ENCODE measurements around the gene CSMD2.
A peak's percentile ranks its signal among the peaks of the same experiment; 100 is the strongest.

Gene CSMD2

DNA sequence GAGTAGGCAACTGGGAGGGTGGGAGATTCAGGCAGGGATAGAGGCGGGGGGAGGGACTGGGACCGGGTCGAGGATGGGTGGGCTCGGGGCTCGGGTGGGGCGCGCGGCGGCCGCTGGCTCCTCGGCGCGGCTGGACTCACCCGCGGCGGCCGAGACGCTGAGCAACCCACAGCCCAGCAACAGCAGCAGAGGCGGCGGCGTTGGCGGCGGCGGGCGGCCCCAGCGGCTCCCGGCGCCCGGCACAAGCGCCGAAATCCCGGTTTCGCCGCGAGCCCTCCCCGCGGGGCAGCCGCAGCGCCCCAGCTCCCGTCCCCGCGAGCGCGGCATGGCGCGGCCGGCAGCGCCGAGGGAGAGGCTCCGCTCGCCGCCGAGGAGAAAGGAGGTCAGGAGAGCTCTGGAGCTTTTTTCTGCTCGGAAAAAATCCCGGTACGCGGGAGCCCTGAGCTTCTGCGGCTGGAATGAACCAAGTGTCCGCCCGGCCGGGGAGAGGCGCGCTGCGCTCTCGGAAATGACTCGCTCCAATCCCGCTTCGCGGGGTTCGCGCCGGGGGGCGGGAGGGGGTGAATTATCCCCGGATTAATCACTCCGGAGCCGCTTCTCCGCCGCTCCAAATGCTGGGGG is at the start of gene CSMD2:
Gene CSMD2, minus strand, starts transcription at position 460 of the 621 bp plus-strand sequence. Its CDS starts 133 bp downstream, at position 327.
- DNase-seq (ENCODE audit: extremely low spot score), result peak; percentile 37
- CTCF ChIA-PET, result no interaction called here
- POLR2A ChIA-PET, result no interaction called here
- TF ChIP-seq FOXK2 (IDR thresholded peaks at IDR 0.05) (no peak), FOXA1 (IDR thresholded peaks at IDR 0.05) (no peak), NFRKB (IDR thresholded peaks at IDR 0.05) (no peak), HDGF (IDR thresholded peaks at IDR 0.05; ENCODE audit: borderline replicate concordance) (no peak), ELF4 (IDR thresholded peaks at IDR 0.05) (no peak)

DNA sequence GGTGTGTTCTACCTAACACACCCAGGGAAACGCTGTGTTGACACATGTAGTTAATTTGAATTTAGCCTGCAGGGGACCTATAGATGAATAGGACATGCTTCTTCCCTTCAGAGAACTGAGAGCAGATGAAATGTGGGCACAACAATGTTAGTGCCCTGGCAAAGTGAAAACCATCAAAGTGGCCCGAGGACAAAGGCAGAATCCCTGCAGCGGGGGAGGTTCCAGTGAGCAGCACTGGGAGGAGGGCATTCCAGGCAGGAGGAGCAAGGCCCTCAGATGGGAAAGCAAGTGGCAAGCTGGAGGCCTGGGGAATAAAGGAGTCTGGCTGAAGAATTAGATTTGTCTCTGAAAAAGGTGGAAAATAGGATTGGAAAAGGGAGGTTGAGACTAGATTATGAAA is 48.9 kb upstream of the CSMD2 start:
- POLR2A ChIA-PET, result no interaction called here
- TF ChIP-seq FOXK2 (IDR thresholded peaks at IDR 0.05), result no peak
- no peak for TF ChIP-seq NFRKB (IDR thresholded peaks at IDR 0.05)
- no peak for TF ChIP-seq HDGF (IDR thresholded peaks at IDR 0.05; ENCODE audit: borderline replicate concordance)
- TF ChIP-seq L3MBTL2 (conservative IDR thresholded peaks at IDR 0.05), result no peak
- TF ChIP-seq ELF4 (IDR thresholded peaks at IDR 0.05), result no peak
- no peak for TF ChIP-seq ZNF384 (IDR thresholded peaks at IDR 0.05)
- no peak for TF ChIP-seq SUZ12 (IDR thresholded peaks at IDR 0.05)
- no peak for TF ChIP-seq LEF1 (IDR thresholded peaks at IDR 0.05; ENCODE audit: borderline replicate concordance)
- no peak for TF ChIP-seq TARDBP (IDR thresholded peaks at IDR 0.05)
- TF ChIP-seq ARNT (IDR thresholded peaks at IDR 0.05), result no peak
- no peak for TF ChIP-seq FOXM1 (IDR thresholded peaks at IDR 0.05; ENCODE audit: borderline replicate concordance)
- CTCF ChIA-PET, result no interaction called here
- DNase-seq (ENCODE audit: extremely low spot score), result no peak

DNA sequence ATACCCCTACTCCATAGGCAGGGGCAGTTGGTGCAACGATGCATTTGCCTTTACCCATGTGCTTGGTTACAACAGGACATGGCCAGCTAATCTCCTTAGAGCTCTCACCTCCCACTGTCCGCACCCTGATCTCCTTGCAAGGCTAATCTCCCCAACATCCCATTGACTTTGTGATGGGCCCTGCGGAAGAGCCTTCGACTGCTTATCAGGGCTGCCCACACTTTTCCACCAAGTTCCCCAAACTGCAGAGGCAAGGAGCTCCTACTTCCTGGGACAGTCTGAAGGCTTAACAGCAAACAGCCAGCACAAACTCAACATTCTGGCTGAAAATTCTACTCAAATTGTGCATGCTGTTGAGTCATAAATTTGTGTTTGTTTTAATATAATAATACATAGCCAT is 47.6 kb upstream of the CSMD2 start:
- TF ChIP-seq FOXM1 (IDR thresholded peaks at IDR 0.05; ENCODE audit: borderline replicate concordance), result no peak
- TF ChIP-seq NFRKB (IDR thresholded peaks at IDR 0.05), result no peak
- TF ChIP-seq SUZ12 (IDR thresholded peaks at IDR 0.05), result no peak
- no peak for TF ChIP-seq BHLHE40 (IDR thresholded peaks at IDR 0.05; ENCODE audit: borderline replicate concordance)
- no peak for TF ChIP-seq ARNT (IDR thresholded peaks at IDR 0.05)
- no peak for TF ChIP-seq TARDBP (IDR thresholded peaks at IDR 0.05)
- TF ChIP-seq FOXA1 (IDR thresholded peaks at IDR 0.05), result no peak
- TF ChIP-seq SP1 (IDR thresholded peaks at IDR 0.05), result no peak
- TF ChIP-seq FOXK2 (IDR thresholded peaks at IDR 0.05), result no peak
- no peak for TF ChIP-seq ELF4 (IDR thresholded peaks at IDR 0.05)
- no peak for TF ChIP-seq CTBP1 (IDR thresholded peaks at IDR 0.05; ENCODE audit: borderline replicate concordance)
- no peak for TF ChIP-seq L3MBTL2 (conservative IDR thresholded peaks at IDR 0.05)
- no peak for TF ChIP-seq HDGF (IDR thresholded peaks at IDR 0.05; ENCODE audit: borderline replicate concordance)
- no peak for TF ChIP-seq LEF1 (IDR thresholded peaks at IDR 0.05; ENCODE audit: borderline replicate concordance)
- TF ChIP-seq ZNF384 (IDR thresholded peaks at IDR 0.05), result no peak
- TF ChIP-seq, protein P1, sequence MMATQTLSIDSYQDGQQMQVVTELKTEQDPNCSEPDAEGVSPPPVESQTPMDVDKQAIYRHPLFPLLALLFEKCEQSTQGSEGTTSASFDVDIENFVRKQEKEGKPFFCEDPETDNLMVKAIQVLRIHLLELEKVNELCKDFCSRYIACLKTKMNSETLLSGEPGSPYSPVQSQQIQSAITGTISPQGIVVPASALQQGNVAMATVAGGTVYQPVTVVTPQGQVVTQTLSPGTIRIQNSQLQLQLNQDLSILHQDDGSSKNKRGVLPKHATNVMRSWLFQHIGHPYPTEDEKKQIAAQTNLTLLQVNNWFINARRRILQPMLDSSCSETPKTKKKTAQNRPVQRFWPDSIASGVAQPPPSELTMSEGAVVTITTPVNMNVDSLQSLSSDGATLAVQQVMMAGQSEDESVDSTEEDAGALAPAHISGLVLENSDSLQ (IDR thresholded peaks at IDR 0.05), result no peak
- ChIA-PET POLR2A (no interaction called here), CTCF (no interaction called here)
- DNase-seq (ENCODE audit: extremely low spot score), result no peak

DNA sequence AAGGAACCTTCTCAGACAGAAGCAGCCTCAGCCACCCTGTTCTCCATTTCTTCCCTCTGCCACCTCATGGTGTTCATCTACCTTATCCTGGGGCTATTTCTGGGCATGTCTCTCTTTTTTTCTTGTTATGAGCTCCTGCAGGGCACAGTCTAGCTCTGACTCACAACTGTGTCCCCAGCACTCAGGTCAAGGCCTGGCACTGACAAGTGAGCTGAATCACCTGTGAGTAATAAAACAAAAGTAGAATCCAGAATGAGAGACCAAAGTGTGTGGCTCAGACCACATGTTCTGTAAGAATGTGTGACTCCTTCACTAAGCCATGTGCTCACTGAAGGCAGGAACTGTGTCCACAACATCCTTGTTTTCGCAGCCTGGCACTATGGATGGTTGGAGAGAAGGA is 34.9 kb upstream of the CSMD2 start:
- ChIA-PET CTCF (no interaction called here), POLR2A (no interaction called here)
- TF ChIP-seq, protein P1 (IDR thresholded peaks at IDR 0.05), result no peak
- DNase-seq (ENCODE audit: extremely low spot score), result no peak

DNA sequence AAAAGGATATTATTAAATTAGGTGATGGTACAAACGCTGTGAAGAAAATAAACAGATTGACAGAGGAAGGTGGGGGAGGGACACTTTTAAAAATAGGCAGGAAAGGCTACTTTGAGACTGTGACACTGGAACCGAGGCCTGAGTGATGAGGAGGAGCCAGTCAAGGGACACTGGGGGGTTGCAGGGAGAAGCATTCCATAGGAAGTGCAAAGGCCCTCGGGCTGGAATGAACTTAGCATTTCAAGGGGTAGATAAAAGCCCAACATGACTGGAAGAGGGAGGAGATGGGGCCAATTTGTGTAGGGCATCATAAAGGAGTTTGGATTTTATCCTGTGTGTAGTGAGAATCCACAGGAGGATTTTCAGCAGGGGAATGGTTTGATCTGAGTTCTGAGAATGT is 27.6 kb upstream of the CSMD2 start:
- no peak for TF ChIP-seq ZNF384 (IDR thresholded peaks at IDR 0.05)
- no peak for TF ChIP-seq CTBP1 (IDR thresholded peaks at IDR 0.05; ENCODE audit: borderline replicate concordance)
- TF ChIP-seq L3MBTL2 (conservative IDR thresholded peaks at IDR 0.05), result no peak
- no peak for TF ChIP-seq TARDBP (IDR thresholded peaks at IDR 0.05)
- no peak for TF ChIP-seq FOXK2 (IDR thresholded peaks at IDR 0.05)
- no peak for TF ChIP-seq LEF1 (IDR thresholded peaks at IDR 0.05; ENCODE audit: borderline replicate concordance)
- no peak for TF ChIP-seq BHLHE40 (IDR thresholded peaks at IDR 0.05; ENCODE audit: borderline replicate concordance)
- TF ChIP-seq ARNT (IDR thresholded peaks at IDR 0.05), result no peak
- no peak for TF ChIP-seq NFRKB (IDR thresholded peaks at IDR 0.05)
- TF ChIP-seq FOXA1 (IDR thresholded peaks at IDR 0.05), result no peak
- TF ChIP-seq ELF4 (IDR thresholded peaks at IDR 0.05), result no peak
- no peak for TF ChIP-seq FOXM1 (IDR thresholded peaks at IDR 0.05; ENCODE audit: borderline replicate concordance)
- no peak for TF ChIP-seq SP1 (IDR thresholded peaks at IDR 0.05)
- TF ChIP-seq HDGF (IDR thresholded peaks at IDR 0.05; ENCODE audit: borderline replicate concordance), result no peak
- TF ChIP-seq, protein P1 (IDR thresholded peaks at IDR 0.05), result no peak
- no peak for TF ChIP-seq SUZ12 (IDR thresholded peaks at IDR 0.05)
- ChIA-PET POLR2A (no interaction called here), CTCF (no interaction called here)
- DNase-seq (ENCODE audit: extremely low spot score), result no peak

DNA sequence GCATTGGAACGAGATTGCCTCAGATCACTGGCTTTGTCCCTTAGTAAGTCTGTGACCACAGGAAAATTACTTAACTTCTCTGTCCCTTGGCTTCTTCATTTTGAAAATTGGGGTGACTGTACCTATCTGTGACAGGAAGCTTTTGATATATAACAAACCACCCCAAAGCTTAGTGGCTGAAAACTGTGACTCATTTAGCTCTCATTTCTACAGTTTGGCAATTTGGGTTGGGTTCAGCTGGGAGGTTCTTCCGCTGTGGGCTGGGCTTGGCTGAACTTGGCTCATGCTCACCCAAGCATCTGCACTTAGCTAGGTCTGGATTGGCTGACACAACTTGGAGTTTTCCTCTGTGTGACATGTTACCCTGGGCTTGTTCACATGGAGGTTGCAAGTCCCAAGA is 25.7 kb upstream of the CSMD2 start:
- no peak for DNase-seq (ENCODE audit: extremely low spot score)
- TF ChIP-seq SP1 (IDR thresholded peaks at IDR 0.05) (no peak), FOXK2 (IDR thresholded peaks at IDR 0.05) (no peak), TARDBP (IDR thresholded peaks at IDR 0.05) (no peak), BHLHE40 (IDR thresholded peaks at IDR 0.05; ENCODE audit: borderline replicate concordance) (no peak), HDGF (IDR thresholded peaks at IDR 0.05; ENCODE audit: borderline replicate concordance) (no peak), FOXM1 (IDR thresholded peaks at IDR 0.05; ENCODE audit: borderline replicate concordance) (no peak), ARNT (IDR thresholded peaks at IDR 0.05) (no peak), FOXA1 (IDR thresholded peaks at IDR 0.05) (no peak)
- TF ChIP-seq, protein P1 (IDR thresholded peaks at IDR 0.05), result no peak
- ChIA-PET POLR2A (no interaction called here), CTCF (no interaction called here)

Measured in HEK293T (cell line).